SK-N-SH treated with all-trans-retinoic acid at 6 μM for 48 hours (cell line): ENCODE data around the gene DCAF7.

Experiments used
- ATAC-seq: fragments of 200-7000 bp; cut with Tn5 transposase; 3 replicates; pipeline ENCODE4 v1.9.1; 2020; ENCODE audit warnings: mild to moderate bottlenecking, moderate library complexity
- ARNTL ChIP-seq: fragments of 450-650 bp; formaldehyde crosslinking; IDR thresholded peaks from 2 replicates; pipeline ENCODE4 v1.5.0; 2020; ENCODE audit warnings: low read depth, mild to moderate bottlenecking, moderate library complexity, borderline replicate concordance
- BACH2 ChIP-seq: fragments of 250-450 bp; sonication (Bioruptor Pico); IDR thresholded peaks from 2 replicates; pipeline ENCODE4 v1.9.0; 2021; ENCODE audit warnings: mild to moderate bottlenecking, borderline replicate concordance
- CSDC2 ChIP-seq: fragments of 250-450 bp; sonication (Bioruptor Pico); IDR thresholded peaks from 2 replicates; pipeline ENCODE4 v1.5.0; 2020; ENCODE audit warnings: mild to moderate bottlenecking, moderate library complexity
- CSRNP3 ChIP-seq: fragments of 250-450 bp; sonication (Bioruptor Pico); IDR thresholded peaks from 2 replicates; pipeline ENCODE4 v1.5.1; 2021; ENCODE audit warnings: mild to moderate bottlenecking, moderate library complexity
- ESRRG ChIP-seq: fragments of 250-450 bp; sonication (Bioruptor Pico); IDR thresholded peaks from 2 replicates; pipeline ENCODE4 v1.6.1; 2021; ENCODE audit warnings: mild to moderate bottlenecking
- ISL1 ChIP-seq: fragments of 250-450 bp; sonication (Bioruptor Pico); IDR thresholded peaks from 2 replicates; pipeline ENCODE4 v2.1.2; 2022; ENCODE audit warnings: mild to moderate bottlenecking, moderate library complexity
- OSR1 ChIP-seq: fragments of 250-450 bp; sonication (Bioruptor Pico); IDR thresholded peaks from 2 replicates; pipeline ENCODE4 v1.8.0; 2022; ENCODE audit warnings: moderate library complexity, mild to moderate bottlenecking, inconsistent platforms
- PATZ1 ChIP-seq: fragments of 250-450 bp; sonication (Bioruptor Pico); IDR thresholded peaks from 2 replicates; pipeline ENCODE4 v1.8.0; 2020; ENCODE audit warnings: mild to moderate bottlenecking, moderate library complexity, borderline replicate concordance
- POU6F1 ChIP-seq: fragments of 250-450 bp; sonication (Bioruptor Pico); IDR thresholded peaks from 2 replicates; pipeline ENCODE4 v1.8.0; 2021; ENCODE audit warnings: low read depth, mild to moderate bottlenecking, moderate library complexity, borderline replicate concordance
- PPARA ChIP-seq: fragments of 250-450 bp; sonication (Bioruptor Pico); IDR thresholded peaks from 2 replicates; pipeline ENCODE4 v1.5.0; 2020; ENCODE audit warnings: mild to moderate bottlenecking, borderline replicate concordance
- SNAI2 ChIP-seq: fragments of 250-450 bp; sonication (Bioruptor Pico); IDR thresholded peaks from 2 replicates; pipeline ENCODE4 v1.5.0; 2020; ENCODE audit warnings: mild to moderate bottlenecking, moderate library complexity
- TCF4 ChIP-seq: fragments of 250-450 bp; sonication (Bioruptor Pico); IDR thresholded peaks from 2 replicates; pipeline ENCODE4 v1.8.0; 2021; ENCODE audit warnings: mild to moderate bottlenecking, moderate library complexity, borderline replicate concordance
- TOX ChIP-seq: fragments of 250-450 bp; sonication (Bioruptor Pico); IDR thresholded peaks from 2 replicates; pipeline ENCODE4 v1.8.0; 2021; ENCODE audit warnings: mild to moderate bottlenecking, moderate library complexity, borderline replicate concordance
- TSHZ2 ChIP-seq: fragments of 250-450 bp; sonication (Bioruptor Pico); IDR thresholded peaks from 2 replicates; pipeline ENCODE4 v1.5.0; 2020; ENCODE audit warnings: mild to moderate bottlenecking, moderate library complexity
- ZC3H10 ChIP-seq: fragments of 250-450 bp; sonication (Bioruptor Pico); IDR thresholded peaks from 2 replicates; pipeline ENCODE4 v1.5.1; 2021; ENCODE audit warnings: mild to moderate bottlenecking, moderate library complexity
- ZFP3 ChIP-seq: fragments of 250-450 bp; sonication (Bioruptor Pico); IDR thresholded peaks from 2 replicates; pipeline ENCODE4 v1.5.0; 2020; ENCODE audit warnings: mild to moderate bottlenecking, moderate library complexity
- ZFP30 ChIP-seq: fragments of 450-650 bp; formaldehyde crosslinking; IDR thresholded peaks from 2 replicates; pipeline ENCODE4 v1.5.0; 2022; ENCODE audit warnings: mild to moderate bottlenecking, moderate library complexity
- ZNF70 ChIP-seq: fragments of 450-650 bp; formaldehyde crosslinking; IDR thresholded peaks from 2 replicates; pipeline ENCODE4 v1.5.0; 2020; ENCODE audit warnings: mild to moderate bottlenecking, moderate library complexity
- ZNF8 ChIP-seq: fragments of 450-650 bp; formaldehyde crosslinking; IDR thresholded peaks from 2 replicates; pipeline ENCODE4 v1.5.0; 2020; ENCODE audit warnings: mild to moderate bottlenecking, moderate library complexity

DCAF7 gene

GRCh38 chr17:63567229-63567628 lies 17.0 kb downstream of the DCAF7 start:
- ATAC-seq: no peak
- TF ChIP-seq ISL1 (CRISPR knock-in tag) (no peak), CSRNP3 (CRISPR knock-in tag) (no peak)

- TF ChIP-seq ZFP3: no peak
- no peak for TF ChIP-seq TOX
- no peak for TF ChIP-seq POU6F1 (CRISPR knock-in tag)
- no peak for TF ChIP-seq SNAI2 (CRISPR knock-in tag)
- TF ChIP-seq ESRRG (CRISPR knock-in tag): no peak
- no peak for TF ChIP-seq CSRNP3 (CRISPR knock-in tag)
- TF ChIP-seq PPARA (CRISPR knock-in tag): no peak
- ATAC-seq: no peak
These were observed 18.3 kb downstream of the DCAF7 start for GRCh38 chr17:63568563-63568962.

GRCh38 chr17:63571632-63572310 lies 21.5 kb downstream of the DCAF7 start:
- peak; percentile 86 for ATAC-seq
- TF ChIP-seq TCF4 (CRISPR knock-in tag): no peak
- peak; percentile 6; the same call in 1 of the 2 replicates for TF ChIP-seq ISL1 (CRISPR knock-in tag)

- ATAC-seq: peak; percentile 55
- TF ChIP-seq ISL1 (CRISPR knock-in tag) (no peak), ARNTL (CRISPR knock-in tag) (no peak), OSR1 (no peak), ZC3H10 (CRISPR knock-in tag) (no peak)
These were observed 23.4 kb downstream of the DCAF7 start for GRCh38 chr17:63573634-63574033.

GRCh38 chr17:63578027-63578768 lies 27.9 kb downstream of the DCAF7 start:
- ATAC-seq: no peak
- TF ChIP-seq BACH2 (CRISPR knock-in tag): no peak
- TF ChIP-seq ZFP30 (CRISPR knock-in tag): no peak
- TF ChIP-seq ZFP3: no peak
- TF ChIP-seq ISL1 (CRISPR knock-in tag): no peak
- TF ChIP-seq ZC3H10 (CRISPR knock-in tag): no peak
- no peak for TF ChIP-seq OSR1
- TF ChIP-seq TSHZ2: no peak
- no peak for TF ChIP-seq ESRRG (CRISPR knock-in tag)
- no peak for TF ChIP-seq PPARA (CRISPR knock-in tag)

GRCh38 chr17:63578769-63579111 lies 28.5 kb downstream of the DCAF7 start:
- ATAC-seq: no peak
- TF ChIP-seq PPARA (CRISPR knock-in tag): no peak
- TF ChIP-seq CSDC2: no peak
- no peak for TF ChIP-seq ESRRG (CRISPR knock-in tag)
- TF ChIP-seq ZNF70 (CRISPR knock-in tag): no peak
- TF ChIP-seq OSR1: no peak
- TF ChIP-seq BACH2 (CRISPR knock-in tag): no peak
- TF ChIP-seq POU6F1 (CRISPR knock-in tag): no peak
- no peak for TF ChIP-seq SNAI2 (CRISPR knock-in tag)
- no peak for TF ChIP-seq PATZ1 (CRISPR knock-in tag)
- no peak for TF ChIP-seq ZNF8 (CRISPR knock-in tag)
- no peak for TF ChIP-seq ZFP30 (CRISPR knock-in tag)
